Dendritic cell treated with granulocyte-macrophage colony-stimulating factor and Interleukin-4, amounts not matched to agents 40 ng/mL and 50 ng/mL, for 4 days (primary cell): ENCODE measurements around the gene KLF15.

ENCODE experiments used
- H3K27ac Mint-ChIP-seq: one replicate; pipeline ENCODE4 v1.8.0; 2022; ENCODE audit warnings: mild to moderate bottlenecking, mixed read lengths
- H3K27me3 Mint-ChIP-seq: one replicate; pipeline ENCODE4 v1.8.0; 2022; ENCODE audit warnings: mild to moderate bottlenecking, mixed read lengths
- H3K36me3 Mint-ChIP-seq: one replicate; pipeline ENCODE4 v1.8.0; 2022; ENCODE audit warnings: low read depth, mixed read lengths
- H3K4me1 Mint-ChIP-seq: one replicate; pipeline ENCODE4 v1.8.0; 2022; ENCODE audit warnings: low read depth, mixed read lengths
- H3K4me3 Mint-ChIP-seq: one replicate; pipeline ENCODE4 v1.8.0; 2022; ENCODE audit warnings: mild to moderate bottlenecking, moderate library complexity, mixed read lengths
- H3K9me3 Mint-ChIP-seq: one replicate; pipeline ENCODE4 v1.8.0; 2022; ENCODE audit warnings: mixed read lengths
- intact Hi-C: fragments of 100-400 bp; cut with micrococcal nuclease; formaldehyde crosslinking; loops from one replicate; pipeline ENCODE4 v1.15.0; 2022

KLF15 gene

DNA sequence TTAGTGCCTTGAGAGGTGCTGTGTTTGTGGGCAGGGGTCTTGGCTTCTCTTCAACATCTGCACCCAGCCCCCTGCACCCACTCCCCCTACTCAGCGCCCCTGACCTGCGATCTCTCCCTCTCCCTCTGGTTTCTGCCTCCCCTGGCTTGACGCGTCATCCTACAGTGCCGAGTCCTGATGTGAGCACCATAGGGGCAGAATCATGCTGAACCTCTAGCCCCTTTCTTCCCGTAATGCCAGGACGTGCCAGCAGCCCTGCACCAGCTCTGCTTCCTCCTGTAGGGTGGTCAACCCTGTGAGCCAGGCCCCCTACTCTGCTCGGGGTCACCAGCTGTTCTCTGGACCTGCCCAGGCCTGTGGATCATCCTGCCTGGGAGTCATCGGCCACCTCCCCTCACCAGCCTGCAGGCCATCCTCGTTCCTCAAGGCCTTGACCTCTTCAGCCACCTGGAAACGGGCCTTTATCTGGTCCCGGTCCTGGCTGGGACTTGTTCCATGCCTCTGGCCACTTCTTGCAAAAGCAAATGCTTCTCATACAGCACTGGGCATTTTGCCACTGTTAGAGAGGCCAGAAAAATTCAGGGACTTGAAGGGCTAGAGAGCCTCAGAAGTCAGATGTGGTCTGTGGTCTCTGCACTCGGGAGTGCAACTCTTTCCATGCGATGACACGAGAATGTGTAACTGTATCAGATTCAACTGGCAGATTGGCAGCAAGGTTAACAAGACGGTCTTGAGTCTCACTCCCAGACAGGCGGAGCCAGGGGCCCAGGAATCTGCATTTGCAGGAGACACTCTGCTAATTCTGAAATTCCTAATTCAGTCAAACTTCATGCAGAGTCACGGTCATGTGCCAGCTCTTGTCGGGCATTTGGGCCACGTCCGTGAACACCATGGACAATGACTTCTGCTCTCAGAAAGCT is 16.7 kb upstream of the KLF15 start:
- no peaks in the 10 kb centered on the region for H3K9me3 Mint-ChIP-seq
- H3K4me1 Mint-ChIP-seq: no peaks in the 10 kb centered on the region
- intact Hi-C loops: no loop called here
- no peak overlapping the region for H3K4me3 Mint-ChIP-seq
- no peak overlapping the region for H3K27ac Mint-ChIP-seq
- no peaks in the 10 kb centered on the region for H3K36me3 Mint-ChIP-seq
- H3K27me3 Mint-ChIP-seq: peaks cover 2% of the 10 kb centered on the region

DNA sequence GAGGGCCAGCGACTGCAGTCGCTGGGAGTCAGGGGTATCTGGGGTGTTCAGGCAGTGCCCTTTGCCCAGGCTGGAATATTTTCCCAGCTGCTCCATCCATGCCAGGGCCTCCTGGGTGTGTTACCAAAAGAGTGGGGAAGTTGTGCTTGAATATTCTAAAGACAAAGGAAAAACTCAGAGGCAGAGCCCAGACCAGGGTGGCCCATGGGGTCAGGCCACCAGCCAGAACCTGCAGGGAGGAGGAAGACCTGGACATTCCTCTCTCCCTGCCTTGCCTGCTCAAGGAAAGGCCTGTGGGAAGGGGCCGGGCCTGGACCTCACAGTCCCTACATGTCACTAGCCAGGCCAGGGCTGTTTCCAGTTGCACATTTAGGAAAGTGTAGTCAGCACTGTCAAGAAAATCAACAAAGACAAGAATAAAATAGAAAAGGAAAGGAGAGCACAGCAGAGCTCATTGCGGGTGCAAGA is 16.0 kb upstream of the KLF15 start:
- no peak overlapping the region for H3K27ac Mint-ChIP-seq
- no peaks in the 10 kb centered on the region for H3K4me1 Mint-ChIP-seq
- no peaks in the 10 kb centered on the region for H3K36me3 Mint-ChIP-seq
- peaks cover 2% of the 10 kb centered on the region for H3K27me3 Mint-ChIP-seq
- no peak overlapping the region for H3K4me3 Mint-ChIP-seq
- intact Hi-C loops: no loop called here
- no peaks in the 10 kb centered on the region for H3K9me3 Mint-ChIP-seq

DNA sequence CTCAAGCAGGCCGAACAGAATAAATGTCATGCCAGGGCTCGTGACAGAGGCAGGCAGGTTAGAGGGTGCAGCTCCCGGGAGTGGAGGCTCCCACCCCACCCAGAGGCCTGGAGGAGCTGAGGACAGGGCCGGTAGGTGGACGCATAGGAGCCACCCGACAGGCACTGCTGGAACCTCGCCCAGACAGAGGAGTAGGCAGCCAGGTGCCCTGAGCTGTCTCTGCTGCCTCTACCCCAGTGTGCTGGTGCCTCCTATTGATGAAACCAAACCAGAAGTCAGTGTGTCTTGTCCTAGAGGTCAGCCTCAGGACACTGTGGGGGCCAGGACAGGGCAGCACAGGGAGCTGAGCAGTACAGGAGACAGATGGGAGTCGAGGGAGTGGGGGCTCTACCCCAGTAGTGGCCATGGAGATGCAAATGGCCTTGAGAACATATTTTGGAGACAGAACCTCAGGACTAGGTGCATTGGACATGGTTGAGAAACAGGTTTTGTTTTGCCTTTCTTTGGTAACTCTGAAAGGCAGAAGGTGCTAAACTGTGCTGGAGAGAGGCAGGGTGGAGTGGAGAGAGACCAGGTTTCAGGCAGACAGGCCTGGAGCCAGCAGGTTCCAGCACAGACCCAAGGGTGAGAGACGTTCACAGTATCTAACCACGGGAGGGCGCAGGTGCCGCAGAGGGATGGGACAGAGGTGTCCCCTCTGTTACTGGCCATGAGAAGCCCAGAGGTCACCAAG is 15.4 kb upstream of the KLF15 start:
- H3K36me3 Mint-ChIP-seq: no peaks in the 10 kb centered on the region
- H3K27me3 Mint-ChIP-seq: peaks cover 2% of the 10 kb centered on the region
- no peaks in the 10 kb centered on the region for H3K9me3 Mint-ChIP-seq
- no peaks in the 10 kb centered on the region for H3K4me1 Mint-ChIP-seq
- H3K27ac Mint-ChIP-seq: no peak overlapping the region
- intact Hi-C loops: no loop called here
- no peak overlapping the region for H3K4me3 Mint-ChIP-seq

DNA sequence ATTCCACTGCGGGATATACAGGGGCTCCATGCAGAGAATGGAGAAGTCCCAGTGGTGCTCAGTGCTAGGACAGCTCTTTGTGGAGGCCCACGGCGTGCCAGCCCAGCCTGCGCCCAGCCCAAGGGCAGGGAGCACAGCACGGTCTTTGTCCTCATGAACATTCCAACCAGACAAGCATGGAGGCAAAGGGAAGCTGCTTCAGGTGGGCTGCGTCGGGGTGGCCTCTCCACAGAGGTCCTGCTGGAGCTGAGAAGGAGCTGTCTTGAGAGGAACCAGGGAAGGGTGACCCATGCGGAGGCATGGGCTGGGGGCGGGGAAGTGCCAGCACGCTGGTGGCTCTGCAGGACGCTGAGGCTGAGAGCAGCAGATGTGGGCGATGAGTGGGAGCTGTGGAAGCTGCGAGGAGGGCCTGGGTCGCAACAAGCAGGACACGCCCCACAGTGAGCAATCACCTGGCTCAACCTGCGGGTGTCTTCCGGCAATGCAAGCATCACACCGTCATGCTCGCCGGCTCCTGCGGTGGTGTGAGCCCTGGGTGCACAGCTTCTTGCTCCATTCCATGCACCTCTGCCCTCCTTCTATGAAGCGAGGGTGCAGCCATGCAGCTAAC is 14.0 kb upstream of the KLF15 start:
- H3K4me3 Mint-ChIP-seq: no peak overlapping the region
- intact Hi-C loops: no loop called here
- H3K4me1 Mint-ChIP-seq: no peaks in the 10 kb centered on the region
- no peaks in the 10 kb centered on the region for H3K9me3 Mint-ChIP-seq
- no peak overlapping the region for H3K27ac Mint-ChIP-seq
- no peaks in the 10 kb centered on the region for H3K27me3 Mint-ChIP-seq
- H3K36me3 Mint-ChIP-seq: no peaks in the 10 kb centered on the region

DNA sequence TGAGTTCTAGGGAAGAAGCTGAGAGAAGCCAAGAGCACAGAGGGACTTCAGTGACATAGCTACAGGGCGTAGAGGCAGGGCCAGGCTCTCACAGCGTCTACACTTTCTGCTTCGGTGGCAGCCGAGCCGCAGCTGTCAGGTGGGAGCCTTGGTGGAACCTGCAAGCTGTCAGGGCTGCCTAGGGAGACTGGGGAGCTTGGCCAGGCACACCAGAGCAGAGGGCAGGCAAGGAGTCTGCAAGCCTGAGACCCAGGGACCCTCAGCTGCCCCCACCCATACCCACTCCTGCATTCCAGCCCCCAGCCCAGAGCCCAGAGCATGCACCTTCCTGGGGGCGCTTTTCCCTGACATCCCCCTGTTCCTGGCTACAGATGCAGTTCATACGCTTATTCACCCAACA is 13.4 kb upstream of the KLF15 start:
- H3K36me3 Mint-ChIP-seq: no peaks in the 10 kb centered on the region
- H3K9me3 Mint-ChIP-seq: no peaks in the 10 kb centered on the region
- no peaks in the 10 kb centered on the region for H3K4me1 Mint-ChIP-seq
- no peak overlapping the region for H3K27ac Mint-ChIP-seq
- H3K27me3 Mint-ChIP-seq: no peaks in the 10 kb centered on the region
- no peak overlapping the region for H3K4me3 Mint-ChIP-seq
- intact Hi-C loops: no loop called here

DNA sequence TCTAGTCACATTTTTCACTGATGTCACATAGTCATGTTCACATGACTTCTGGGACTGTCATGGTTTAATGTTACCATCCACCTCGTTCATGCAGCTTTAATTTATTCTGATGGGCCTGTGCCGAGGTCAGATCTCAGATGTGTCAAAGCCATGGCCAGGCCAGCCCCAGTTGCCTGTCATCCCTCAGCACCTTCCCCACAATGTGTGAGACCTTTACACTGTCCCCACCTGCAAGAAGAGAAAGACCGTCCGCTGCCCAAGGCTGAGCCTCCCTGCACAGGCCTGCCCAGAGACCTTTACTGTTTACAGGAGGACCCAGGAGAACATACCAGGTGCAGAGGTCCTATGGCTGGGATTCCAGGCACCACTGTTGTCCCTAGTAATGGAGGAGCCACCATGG is 12.8 kb upstream of the KLF15 start:
- no peaks in the 10 kb centered on the region for H3K27me3 Mint-ChIP-seq
- H3K27ac Mint-ChIP-seq: no peak overlapping the region
- intact Hi-C loops: no loop called here
- H3K9me3 Mint-ChIP-seq: no peaks in the 10 kb centered on the region
- no peaks in the 10 kb centered on the region for H3K4me1 Mint-ChIP-seq
- H3K36me3 Mint-ChIP-seq: no peaks in the 10 kb centered on the region
- H3K4me3 Mint-ChIP-seq: no peak overlapping the region

DNA sequence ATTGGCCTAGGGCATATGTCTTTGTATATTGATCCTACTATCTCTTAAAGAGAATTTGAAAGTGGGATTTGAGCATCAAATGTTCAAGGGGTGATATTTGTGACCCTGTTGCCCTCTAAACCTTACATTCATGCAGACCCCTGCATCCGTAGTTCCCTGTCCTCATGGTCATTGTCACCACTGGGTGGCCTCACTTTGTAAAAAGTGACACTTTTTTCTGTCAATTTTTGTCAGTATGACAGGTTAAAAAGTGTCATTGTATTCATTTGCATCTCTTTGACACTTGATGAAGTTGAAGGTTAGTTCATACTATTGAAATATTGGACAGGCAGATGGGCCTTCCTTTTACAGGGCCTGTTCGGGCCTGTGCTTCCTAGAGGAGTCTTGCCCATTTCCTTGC is 12.3 kb upstream of the KLF15 start:
- Mint-ChIP-seq H3K27ac (no peak overlapping the region), H3K27me3 (no peaks in the 10 kb centered on the region), H3K4me1 (no peaks in the 10 kb centered on the region), H3K9me3 (no peaks in the 10 kb centered on the region), H3K36me3 (no peaks in the 10 kb centered on the region), H3K4me3 (no peak overlapping the region)
- intact Hi-C loops: no loop called here

DNA sequence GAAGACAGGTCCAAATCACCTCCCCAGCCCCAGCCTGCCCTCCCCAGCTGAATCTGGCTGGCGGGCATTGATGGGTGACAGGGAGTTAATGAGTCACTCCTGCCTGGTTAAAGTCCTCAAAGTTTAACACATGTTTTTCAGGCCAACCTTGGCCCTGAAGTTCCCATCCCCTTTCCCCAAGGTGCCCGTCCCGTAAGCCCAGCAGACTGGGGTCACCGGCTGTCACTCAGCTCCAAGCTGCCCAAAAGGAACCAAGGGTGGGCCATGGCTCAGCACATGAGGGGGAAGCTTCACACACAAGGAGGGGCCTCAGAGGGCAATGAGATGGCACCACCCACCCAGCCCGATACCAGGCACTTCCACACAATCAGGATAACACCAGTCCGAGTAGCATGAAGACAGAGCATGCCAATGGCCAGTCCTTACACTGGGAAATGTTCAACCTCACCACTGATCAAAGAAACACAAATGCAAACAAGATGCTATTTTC is 10.2 kb upstream of the KLF15 start:
- H3K27me3 Mint-ChIP-seq: peaks cover 13% of the 10 kb centered on the region
- no peaks in the 10 kb centered on the region for H3K4me1 Mint-ChIP-seq
- intact Hi-C loops: no loop called here
- H3K9me3 Mint-ChIP-seq: no peaks in the 10 kb centered on the region
- H3K36me3 Mint-ChIP-seq: no peaks in the 10 kb centered on the region
- no peak overlapping the region for H3K4me3 Mint-ChIP-seq
- no peak overlapping the region for H3K27ac Mint-ChIP-seq

DNA sequence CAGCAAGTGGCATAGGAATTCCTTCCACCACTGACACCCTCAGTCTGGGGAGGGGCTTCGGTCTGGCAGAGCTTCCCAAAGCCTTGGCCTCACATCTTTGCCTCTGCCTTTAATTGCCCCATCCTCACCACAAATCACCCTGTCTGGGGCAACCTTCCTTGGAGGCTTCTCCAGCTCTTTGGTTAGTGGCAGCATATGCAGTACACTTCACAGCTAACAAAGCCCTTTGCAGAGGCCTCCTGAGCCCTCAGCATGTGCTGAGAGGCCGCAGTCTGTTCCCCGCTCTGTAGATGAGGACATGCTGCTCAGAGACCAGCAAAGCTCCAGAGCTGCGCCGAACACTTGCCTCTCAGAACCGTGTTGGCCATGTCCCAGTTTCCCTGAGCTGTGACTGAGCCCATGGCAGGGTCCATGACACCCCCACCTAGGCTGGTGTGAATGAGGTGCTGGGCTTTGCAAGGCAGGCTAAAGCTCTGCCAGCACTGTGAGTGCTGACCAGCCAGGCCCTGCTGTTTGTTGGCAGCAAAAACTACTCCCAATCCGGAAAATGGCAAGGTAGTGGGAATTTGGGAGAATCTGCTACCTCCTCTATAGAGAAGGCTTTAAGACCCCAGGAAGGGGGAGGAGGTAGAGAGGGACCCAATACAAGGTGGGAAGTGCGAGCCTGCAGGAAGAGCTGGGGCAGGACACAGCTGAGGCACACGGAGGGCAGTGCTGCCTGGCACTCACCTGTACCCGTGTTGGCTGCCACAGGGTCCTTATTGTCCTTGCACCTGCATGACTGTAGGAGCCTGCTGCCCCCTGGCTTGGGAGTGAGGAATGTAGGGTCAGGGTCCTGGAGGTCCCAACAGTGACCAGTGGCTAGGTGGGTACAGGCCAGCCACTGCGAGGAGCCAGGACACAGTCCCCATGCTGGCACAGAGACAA is 8.4 kb upstream of the KLF15 start:
- Mint-ChIP-seq H3K4me1 (no peaks in the 10 kb centered on the region), H3K4me3 (no peak overlapping the region), H3K36me3 (no peaks in the 10 kb centered on the region), H3K27ac (no peak overlapping the region), H3K27me3 (peaks cover 24% of the 10 kb centered on the region), H3K9me3 (no peaks in the 10 kb centered on the region)
- intact Hi-C loops: no loop called here

DNA sequence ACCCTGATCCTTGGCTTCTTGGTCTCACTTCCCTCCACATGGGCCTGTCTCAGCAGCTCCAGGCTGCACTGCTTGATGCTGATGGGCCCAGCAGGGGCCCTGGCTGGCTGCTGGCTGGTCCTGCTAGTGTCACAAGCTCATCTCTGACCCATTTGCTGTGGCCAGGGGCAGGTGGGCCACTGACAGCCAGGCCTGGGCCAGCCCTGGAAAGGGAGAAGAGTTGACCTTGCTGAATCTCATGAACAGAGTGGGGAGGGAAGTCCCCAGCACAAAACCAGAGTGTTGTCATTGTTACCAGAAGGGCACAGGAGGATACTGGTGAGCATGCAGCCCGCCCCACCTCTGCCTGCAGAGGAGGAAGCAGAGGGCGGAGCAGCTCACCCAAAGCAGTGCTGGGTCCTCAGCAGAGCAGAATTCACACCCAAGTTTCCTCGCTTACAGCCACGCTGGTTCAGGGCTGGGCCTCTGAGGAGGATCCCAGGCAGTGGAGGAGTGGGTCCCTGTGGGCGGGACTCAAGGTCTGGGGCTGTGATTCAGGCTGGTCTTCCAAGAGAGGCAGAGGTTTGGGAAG is 7.6 kb upstream of the KLF15 start:
- peaks cover 32% of the 10 kb centered on the region for H3K27me3 Mint-ChIP-seq
- intact Hi-C loops: no loop called here
- H3K9me3 Mint-ChIP-seq: no peaks in the 10 kb centered on the region
- no peaks in the 10 kb centered on the region for H3K36me3 Mint-ChIP-seq
- H3K27ac Mint-ChIP-seq: no peak overlapping the region
- H3K4me1 Mint-ChIP-seq: no peaks in the 10 kb centered on the region
- no peak overlapping the region for H3K4me3 Mint-ChIP-seq

DNA sequence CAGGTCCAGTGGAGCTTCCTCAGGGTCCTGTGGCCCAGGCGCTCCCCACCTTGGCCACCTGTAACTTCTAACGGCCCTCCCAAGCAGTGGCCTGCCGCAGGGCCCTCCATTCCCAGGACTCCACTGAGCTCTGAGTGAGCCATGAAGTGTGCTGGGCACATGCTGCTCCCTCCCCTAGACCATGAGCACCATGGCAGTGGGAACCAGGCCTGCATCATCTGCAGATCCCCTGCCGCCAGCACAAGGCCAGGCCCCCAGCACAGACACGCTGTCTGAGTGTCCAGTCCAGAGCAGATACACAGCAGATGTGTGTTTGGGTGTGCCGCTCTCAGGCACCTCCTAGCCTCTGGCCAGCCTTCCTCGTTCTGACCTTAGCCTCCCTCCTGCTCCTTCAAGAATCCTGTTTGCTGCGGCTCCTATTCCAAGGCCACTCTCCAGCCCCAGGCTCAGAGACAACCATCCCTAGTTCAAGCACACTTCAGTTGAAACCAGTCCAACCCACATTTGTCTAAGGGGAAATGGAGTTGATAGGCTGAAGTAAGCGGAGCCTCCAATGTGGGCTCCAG is 7.0 kb upstream of the KLF15 start:
- intact Hi-C loops: no loop called here
- Mint-ChIP-seq H3K4me3 (no peak overlapping the region), H3K36me3 (no peaks in the 10 kb centered on the region), H3K4me1 (no peaks in the 10 kb centered on the region), H3K9me3 (no peaks in the 10 kb centered on the region), H3K27me3 (peaks cover 37% of the 10 kb centered on the region), H3K27ac (no peak overlapping the region)

DNA sequence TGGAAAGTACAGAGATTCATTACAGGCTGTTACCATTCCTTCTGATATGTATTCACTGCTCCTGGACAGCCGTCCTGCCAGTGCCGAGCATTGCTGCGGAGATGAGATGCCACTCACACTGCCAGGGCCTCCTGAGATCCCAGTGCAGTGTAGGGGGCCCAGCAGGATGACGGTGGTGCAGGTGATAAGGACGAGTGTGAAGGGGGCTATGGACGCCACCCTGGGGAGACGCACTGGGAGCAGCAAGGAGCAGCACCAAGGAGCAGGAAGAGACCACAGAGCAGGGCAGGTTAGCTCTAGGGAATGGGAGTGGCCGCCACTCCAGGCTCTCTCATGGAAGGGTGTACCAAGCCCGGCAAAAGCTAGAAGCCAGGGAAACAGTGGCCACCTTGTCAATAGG is 4.0 kb upstream of the KLF15 start:
- intact Hi-C loops: no loop called here
- no peaks in the 10 kb centered on the region for H3K9me3 Mint-ChIP-seq

DNA sequence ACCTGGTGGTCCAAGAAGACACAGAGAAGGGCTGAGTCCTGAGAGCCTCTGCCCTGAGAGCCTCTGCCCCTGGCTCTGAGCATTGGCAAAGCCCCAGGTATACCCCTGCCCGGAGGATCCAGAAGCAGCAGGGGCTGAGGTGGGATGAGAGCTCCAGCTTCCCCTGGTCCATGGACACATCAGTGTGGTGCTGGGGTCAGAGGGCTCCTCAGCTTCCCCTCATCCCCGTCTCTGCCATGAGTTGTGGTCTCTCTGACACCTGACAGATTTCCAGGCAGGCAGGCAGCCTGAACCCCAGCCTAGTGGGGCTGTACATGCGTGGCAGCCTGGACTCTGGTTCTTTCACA is 3.5 kb upstream of the KLF15 start:
- H3K27ac Mint-ChIP-seq: no peak overlapping the region
- intact Hi-C loops: no loop called here
- peaks cover 16% of the 10 kb centered on the region for H3K4me1 Mint-ChIP-seq
- H3K27me3 Mint-ChIP-seq: peaks cover 64% of the 10 kb centered on the region
- H3K9me3 Mint-ChIP-seq: no peaks in the 10 kb centered on the region
- H3K36me3 Mint-ChIP-seq: no peaks in the 10 kb centered on the region
- no peak overlapping the region for H3K4me3 Mint-ChIP-seq

More for the DNA sequence above, 4.0 kb upstream of the KLF15 start:
- H3K36me3 Mint-ChIP-seq: no peaks in the 10 kb centered on the region
- peaks cover 13% of the 10 kb centered on the region for H3K4me1 Mint-ChIP-seq
- peaks cover 58% of the 10 kb centered on the region for H3K27me3 Mint-ChIP-seq
- H3K4me3 Mint-ChIP-seq: no peak overlapping the region
- no peak overlapping the region for H3K27ac Mint-ChIP-seq
